IPS-NIHi7 (cell line): ENCODE results near the gene SNX9.
"Not testable (repeated sequence)": the region's sequence is repeated elsewhere in the genome, so short reads cannot be mapped to it uniquely, and the experiment has no call there.

Experiments used
- DNase-seq: peaks from one replicate; pipeline ENCODE4 v3.0.0; 2012; ENCODE audit warnings: mixed read lengths; ENCODE audit errors: extremely low spot score

Gene SNX9

DNA sequence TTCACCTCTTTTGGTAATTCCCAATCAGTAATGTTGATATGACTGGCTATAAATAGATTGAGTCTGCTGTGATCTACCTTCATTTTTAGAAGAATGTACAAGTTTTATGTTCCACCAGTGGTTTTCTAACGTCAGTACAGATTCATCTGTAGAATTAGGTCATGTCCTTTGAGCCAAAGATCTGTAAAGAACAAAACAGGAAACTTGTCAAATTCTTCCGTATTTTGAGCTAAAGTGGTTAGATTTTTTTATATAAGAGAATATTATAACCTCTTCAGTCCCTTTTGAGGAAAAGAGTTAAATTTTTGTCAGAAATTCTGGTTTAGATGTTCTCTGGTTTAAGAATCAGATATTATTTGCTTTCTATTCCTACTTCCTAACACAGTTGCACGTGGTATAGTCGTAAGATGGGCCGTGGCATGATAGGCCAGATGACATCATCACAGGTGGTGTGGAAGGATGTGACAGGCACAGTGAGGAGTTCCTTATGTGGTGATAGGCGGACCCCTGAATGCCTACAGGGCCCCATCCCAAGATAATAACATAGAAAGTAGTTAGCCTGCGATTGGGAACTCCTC lies 62.3 kb downstream of the SNX9 start:
- no peak for DNase-seq

DNA sequence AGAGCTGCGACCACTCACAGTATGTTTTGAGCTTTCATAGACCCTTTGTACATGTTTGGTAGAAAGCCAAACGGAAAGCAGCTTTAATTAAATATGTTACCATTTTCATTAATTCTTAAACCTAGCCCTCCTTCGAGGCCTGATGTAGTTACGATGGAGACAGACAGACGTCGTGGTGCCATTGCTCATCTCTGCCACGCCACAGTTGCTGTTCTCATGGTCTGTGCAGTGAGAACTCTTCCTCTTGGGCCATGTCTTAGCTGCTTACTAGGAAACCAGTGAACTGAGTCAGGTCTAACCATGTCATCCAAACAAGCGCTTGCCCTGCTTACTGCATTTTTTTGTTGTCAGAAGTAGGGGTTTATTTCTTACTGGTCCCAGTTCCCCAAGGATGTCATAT lies 62.8 kb downstream of the SNX9 start:
- no peak for DNase-seq

DNA sequence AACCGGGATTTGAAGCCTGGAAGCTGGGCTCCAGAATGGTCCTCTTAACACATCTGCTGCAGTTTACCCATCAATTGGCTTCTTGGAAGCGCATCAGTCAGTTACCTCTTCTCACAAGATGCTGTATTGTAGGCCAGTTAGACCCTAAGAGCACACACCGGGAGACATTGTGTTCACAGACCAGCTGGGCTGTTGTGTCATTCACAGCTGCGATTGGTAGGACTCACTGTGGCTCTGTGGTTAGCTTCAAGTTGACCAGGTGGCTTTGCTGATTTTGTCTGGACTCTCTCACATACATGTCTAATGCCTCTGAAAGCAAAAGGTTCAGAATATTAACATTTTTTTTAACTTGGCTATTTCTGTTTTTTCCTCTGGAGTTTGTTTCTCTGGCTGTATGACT lies 64.8 kb downstream of the SNX9 start:
- no peak for DNase-seq

- DNase-seq: no peak
Observed at GRCh38 chr6:157891544-157892362, 68.7 kb downstream of the SNX9 start.

DNA sequence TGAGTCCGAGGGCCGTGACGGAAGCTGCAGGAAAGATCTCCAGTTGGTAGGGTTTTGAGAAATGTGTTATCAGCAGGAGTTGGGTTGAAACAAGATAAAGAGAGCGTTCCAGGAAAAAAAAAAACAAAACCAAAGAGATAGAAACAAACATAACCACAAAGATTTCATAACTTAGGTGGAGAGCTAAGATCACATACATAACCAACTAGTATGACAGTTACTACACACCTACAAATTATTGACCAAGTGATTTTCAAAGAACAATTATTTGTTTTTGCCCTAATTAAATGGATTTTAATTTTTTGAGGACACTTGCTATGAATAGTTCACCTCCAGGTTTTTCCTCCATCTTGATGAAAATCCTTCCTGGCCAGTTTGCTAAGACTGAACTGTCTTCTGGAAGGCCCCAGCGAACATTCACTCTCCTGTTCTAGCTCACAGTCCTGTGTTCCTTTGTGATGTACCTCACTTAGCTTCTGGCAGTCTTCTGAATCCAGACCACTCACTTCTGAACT lies 69.4 kb downstream of the SNX9 start:
- DNase-seq: no peak

DNA sequence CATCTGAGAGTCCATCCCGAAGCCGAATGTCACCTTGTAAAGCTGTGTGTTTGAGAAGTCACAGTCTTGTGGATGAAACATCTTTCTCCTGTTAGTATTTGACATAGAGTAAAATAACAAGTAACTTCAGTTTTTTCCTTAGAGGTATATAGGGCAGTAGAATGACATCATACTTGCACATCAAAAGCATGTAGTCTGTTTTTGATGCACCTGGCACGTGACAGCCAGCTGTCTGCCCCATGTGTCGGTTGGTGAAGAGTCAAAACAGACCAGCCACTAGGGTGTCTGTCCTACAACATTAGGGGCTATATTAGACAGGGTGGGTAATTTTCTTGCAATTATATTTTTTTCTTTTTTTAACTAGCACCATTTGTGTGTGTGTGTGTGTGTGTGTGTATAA lies 70.2 kb downstream of the SNX9 start:
- DNase-seq: no peak

DNA sequence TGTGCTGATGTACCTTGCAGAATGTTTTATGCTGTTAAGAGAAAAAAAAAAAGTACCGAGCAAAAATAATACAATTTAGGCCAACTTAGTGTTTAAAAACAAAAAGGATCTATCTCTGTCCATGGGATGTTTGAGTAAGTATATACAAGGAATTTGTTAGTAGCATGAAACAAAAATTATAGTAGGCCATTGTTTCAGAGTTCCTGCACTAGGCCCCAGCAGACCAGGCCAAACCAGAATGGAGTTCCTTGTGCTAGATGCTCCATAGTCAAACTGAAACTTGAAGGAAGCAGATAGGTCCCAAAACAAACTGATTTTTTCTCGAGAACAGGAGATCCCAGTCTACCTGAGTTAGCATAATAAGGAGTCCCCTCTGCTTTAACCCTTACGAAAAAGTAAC lies 72.5 kb downstream of the SNX9 start:
- no peak for DNase-seq

DNA sequence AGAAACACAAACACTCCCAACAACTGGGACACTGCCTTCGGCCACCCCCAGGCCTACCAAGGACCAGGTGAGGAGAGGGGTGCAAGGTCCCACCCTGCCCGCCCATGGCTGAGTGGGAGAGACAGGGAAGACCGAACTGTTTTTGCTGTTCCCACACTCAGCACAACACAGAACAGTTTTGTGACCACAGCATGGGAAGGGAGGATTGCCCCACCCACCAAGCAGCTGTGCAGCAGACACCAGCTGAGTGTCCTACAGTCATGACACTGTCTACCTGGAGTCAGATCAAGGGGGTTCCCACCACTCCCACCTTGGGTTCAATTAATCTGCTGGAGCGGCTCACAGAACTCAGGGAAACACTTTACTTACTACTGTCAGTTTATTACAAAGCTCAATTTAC lies 73.9 kb downstream of the SNX9 start:
- DNase-seq: no peak

DNA sequence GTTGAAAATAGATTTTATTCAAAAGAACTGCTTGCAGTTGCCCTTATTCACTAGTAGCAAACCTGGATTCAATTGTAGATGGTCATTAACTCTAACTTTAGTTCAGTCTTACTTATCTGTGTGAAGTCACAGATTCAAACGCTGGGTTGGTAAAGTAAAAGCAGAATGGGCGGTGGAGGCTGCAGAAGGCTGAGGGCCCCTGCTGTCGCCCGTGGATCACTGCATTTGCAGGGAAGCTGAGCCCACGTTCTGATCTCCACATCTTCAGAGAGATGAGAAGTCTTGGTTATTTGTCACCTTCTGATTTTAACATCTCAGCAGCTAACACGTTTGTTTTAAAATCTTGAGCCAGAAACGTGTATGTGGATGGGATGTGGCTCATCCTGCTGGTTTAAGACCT lies 75.1 kb downstream of the SNX9 start:
- no peak for DNase-seq

DNA sequence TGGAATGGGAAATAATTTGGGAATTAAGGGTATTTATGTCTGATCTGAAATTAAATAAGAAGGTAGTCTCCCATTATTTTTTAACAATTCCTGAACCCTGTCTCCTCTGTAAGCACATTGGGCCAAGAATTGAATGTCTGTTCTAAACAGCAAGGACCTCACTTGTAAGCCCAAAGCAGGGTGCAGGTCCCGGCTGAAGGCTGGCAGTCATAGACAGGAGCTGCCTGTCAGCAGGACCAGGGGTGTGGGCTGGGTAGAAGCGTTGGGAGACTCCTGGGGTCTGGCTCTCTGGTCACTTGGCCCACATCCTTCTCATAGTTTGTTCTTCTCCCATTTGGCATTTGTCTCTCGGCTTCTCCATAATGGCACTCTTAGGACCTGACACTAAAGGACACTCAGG lies 75.6 kb downstream of the SNX9 start:
- DNase-seq: no peak

- not testable (repeated sequence) for DNase-seq
Observed at GRCh38 chr6:157900262-157900661, 77.2 kb downstream of the SNX9 start.

- DNase-seq: not testable (repeated sequence)
Observed at GRCh38 chr6:157900751-157901150, 77.7 kb downstream of the SNX9 start.

DNA sequence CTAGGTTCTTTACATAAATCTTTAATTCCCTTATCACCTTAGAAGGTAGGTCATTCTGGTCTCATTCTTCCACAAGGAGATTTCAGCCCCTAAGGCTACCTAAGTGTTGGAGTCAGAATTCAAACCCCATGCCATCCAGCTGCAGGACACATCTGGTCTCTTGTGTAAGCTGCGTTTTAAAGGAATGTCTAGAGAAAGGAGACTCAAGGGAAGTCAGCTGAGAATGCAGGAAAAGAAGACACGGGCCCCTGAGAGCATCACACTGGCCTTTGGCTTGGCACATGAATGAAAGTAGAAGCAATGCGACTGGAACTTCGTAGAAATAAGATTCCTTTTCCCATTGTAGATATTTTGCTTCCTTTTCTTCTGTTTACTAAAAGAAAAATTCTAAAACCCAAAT lies 82.0 kb downstream of the SNX9 start:
- DNase-seq: no peak

DNA sequence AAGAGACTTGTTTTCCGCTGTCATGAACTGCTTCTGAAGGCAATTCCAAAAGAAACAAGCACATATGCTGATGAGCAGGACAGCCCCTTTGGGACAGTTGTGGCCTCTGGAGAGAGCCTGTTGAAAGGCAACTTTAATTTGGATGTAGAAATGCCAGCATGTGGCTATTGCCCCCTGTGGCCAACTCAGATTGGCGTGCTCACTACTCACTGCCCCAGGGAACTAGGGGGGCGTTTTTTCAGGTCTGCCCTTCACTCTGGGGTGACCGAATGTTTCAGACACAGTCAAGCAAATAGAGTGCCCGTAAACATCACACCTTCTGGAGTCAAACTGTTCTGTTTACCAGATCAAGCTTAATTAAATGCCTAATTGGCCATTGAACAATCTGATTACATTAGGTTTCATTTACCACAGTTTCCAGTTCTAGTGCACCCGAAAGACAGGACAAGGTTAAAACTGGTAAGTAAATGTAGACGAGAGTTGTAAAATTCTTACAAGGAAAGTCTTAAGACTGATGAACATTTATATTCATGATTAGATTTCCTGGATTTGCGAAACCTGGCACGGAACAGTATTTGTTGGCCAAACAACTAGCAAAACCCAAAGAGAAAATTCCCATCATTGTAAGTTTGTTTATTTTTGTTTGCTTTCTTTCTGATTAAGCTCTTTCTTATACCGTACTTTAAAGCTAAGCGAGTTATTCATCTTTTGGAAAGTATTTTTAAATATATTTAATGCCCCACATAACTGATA lies 82.7 kb downstream of the SNX9 start:
- DNase-seq: peak; percentile 51

DNA sequence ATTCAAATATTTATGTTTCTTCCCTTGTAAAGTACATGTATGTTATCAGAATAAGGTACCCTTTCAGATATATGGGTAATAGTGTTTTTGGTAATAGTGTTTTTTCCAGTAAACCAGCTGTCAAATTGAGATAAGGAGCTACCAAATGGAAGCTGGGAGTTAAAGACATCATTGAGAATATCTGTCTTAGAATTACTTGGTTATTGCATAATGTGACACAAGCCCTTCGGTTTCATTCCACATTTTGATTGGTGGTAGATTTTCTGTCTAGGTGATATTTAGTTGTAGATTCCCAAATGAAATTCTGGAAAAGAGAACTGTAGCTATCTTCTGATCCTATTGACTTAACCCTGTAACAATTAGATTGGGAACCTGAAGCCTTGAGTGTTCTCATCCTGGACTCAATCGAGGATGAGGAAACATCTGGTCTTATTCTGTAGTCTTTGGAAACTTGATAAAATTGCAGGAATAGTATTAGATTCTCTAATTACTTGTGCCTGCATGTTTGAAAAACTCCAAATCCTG lies 83.6 kb downstream of the SNX9 start:
- DNase-seq: no peak

GRCh38 chr6:157907651-157908050 lies 84.6 kb downstream of the SNX9 start:
- DNase-seq: no peak

DNA sequence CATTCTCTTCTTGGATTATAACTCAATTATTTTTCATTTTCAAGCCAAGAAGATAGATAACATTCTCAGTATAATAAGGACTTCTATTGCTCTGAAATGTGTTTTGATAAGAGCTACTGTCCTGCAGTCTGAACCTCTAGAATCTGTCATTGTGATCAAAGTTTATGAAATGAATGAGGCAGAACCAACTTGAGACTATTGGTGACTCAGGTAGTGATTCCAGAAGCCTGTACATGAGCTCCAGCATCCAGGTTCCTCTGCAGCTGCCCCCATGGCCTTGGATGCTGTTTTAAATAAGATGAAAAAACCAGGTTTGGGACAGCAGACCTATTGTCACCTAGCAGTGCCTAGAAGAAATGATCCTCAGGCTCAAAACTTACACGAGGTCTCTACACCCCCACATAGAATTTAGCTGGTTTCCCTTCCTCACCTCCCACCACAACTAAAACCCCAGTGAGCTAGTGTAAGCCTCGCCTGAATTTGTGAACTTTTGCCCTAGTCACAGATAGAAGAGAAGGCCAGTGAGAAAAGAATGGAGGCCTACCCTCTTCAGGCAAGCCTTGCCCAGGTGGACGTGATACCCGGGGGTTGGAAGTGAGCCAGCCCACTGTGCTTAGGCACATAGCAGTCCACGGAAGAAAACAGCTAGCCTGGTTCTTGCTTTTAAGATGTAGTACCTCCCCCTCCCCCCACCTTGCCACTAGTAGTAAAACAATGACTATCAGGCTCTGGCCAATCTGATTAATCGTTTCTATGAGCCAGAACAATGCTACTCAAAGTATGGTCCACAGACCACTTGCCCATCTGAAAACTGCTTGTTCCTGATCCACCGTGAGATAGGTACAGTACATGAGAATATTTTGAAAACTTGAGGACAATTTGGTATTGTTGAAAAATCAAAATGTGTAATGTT lies 85.6 kb downstream of the SNX9 start:
- DNase-seq: no peak

DNA sequence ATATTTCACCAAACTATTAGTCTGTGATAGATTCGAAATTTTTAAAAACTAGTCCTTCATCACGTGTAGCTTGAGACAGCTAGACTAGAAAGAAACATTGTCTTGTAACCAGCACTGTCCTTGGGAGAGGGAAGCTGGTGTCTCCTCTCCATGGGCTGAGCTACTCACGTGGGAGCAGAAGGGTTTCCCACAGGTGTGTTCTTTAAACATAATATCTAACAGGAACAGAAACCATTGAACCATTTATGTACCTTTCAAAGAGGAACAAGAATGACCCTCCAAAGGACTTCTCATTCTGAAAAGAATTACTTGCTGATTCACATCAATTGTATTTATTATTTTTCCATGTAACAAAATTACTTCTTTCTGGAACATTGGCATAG lies 86.2 kb downstream of the SNX9 start:
- no peak for DNase-seq

GRCh38 chr6:157911278-157911677 lies 88.2 kb downstream of the SNX9 start:
- DNase-seq: no peak

DNA sequence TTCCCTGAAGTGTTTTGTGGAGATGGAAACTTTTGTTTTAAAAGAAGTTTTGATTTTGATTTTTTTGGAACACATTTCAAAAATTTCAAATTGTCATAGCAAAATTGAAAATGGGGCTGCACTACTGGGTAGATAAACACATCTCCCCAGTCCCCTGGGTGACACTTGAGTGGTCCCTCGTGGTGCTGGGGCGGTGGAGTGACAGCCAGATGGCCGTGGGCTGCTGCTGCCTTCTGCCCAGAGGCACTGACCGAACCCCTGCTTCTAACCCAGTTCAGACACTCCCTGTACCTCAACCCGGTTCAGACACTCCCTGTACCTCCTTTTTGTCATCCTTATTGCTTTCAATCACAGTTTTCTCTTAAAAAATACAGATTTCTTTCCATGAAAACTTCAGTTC lies 88.7 kb downstream of the SNX9 start:
- no peak for DNase-seq

DNA sequence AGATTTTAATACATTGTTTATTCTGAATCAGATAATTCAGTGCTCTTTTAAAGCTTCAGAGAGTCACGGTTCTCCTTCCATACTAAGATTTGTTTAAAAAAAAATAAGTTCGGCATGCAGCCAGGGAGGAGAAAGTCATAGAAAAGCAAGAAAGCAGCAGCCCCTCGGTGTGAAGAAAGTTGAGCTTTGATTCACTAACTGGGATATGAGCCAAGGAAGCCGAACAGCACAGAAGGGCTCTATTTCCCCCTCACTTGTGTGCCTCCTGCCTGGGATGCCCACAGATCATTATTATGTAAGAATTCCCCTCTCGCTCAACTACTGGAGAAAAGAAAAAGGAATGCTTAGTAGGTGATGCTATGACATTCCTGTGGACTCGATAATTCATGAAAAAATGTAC lies 89.3 kb downstream of the SNX9 start:
- no peak for DNase-seq
